Liver (tissue), 3 donors: ENCODE measurements around the gene TMEM218.

Experiments used
- FOXA1 ChIP-seq: IDR thresholded peaks from 2 replicates; pipeline ENCODE4 v1.6.1; 2016; ENCODE audit warnings: antibody characterized with exemption
- GABPA ChIP-seq, 2 donors: IDR thresholded peaks in 1 of 2; conservative IDR thresholded peaks in 1 of 2; 2 replicates each; pipeline ENCODE4 v1.6.1; 2016; ENCODE audit warnings: antibody characterized with exemption in 2 of 2, mild to moderate bottlenecking in 1 of 2, moderate library complexity in 1 of 2
- JUND ChIP-seq, 2 donors: IDR thresholded peaks; 2 replicates each; pipeline ENCODE4 v1.6.1; 2016; ENCODE audit warnings: antibody characterized with exemption in 2 of 2
- TAF1 ChIP-seq: conservative IDR thresholded peaks from 2 replicates; pipeline ENCODE4 v1.6.1; 2016; ENCODE audit warnings: antibody characterized with exemption, mild to moderate bottlenecking
- TF ChIP-seq, protein P1 (sequence below): fragments of 150-350 bp; IDR thresholded peaks from 2 replicates; pipeline ENCODE4 v1.5.1; 2017; ENCODE audit warnings: improper control_type of control experiment, low read depth, low read length; ENCODE audit not compliant: missing input control
- TF ChIP-seq, protein P2 (sequence below): IDR thresholded peaks from 2 replicates; pipeline ENCODE4 v1.6.1; 2016; ENCODE audit warnings: antibody characterized with exemption, mild to moderate bottlenecking
- donor health status: healthy.
- donor health status: healthy.

DNA sequence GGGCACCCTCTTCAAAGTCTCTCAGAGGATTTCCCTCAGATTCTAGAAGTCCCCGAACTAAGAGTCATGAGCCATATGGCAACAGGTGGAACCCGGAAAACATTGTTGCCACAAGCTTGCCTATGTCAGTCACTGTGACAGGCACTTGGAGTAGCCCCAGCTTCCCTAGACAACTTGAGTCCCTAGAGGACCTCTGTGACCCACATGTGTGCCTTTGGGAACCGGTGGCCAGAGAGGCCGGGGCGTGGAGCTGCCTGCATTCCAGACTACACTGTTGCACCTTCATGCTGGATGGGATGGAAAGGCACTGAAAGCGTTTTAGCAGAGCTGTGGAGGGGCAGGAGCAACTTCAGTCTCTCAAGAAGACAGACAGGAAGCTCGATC lies 36.2 kb downstream of the TMEM218 start:
- TF ChIP-seq, protein P1, sequence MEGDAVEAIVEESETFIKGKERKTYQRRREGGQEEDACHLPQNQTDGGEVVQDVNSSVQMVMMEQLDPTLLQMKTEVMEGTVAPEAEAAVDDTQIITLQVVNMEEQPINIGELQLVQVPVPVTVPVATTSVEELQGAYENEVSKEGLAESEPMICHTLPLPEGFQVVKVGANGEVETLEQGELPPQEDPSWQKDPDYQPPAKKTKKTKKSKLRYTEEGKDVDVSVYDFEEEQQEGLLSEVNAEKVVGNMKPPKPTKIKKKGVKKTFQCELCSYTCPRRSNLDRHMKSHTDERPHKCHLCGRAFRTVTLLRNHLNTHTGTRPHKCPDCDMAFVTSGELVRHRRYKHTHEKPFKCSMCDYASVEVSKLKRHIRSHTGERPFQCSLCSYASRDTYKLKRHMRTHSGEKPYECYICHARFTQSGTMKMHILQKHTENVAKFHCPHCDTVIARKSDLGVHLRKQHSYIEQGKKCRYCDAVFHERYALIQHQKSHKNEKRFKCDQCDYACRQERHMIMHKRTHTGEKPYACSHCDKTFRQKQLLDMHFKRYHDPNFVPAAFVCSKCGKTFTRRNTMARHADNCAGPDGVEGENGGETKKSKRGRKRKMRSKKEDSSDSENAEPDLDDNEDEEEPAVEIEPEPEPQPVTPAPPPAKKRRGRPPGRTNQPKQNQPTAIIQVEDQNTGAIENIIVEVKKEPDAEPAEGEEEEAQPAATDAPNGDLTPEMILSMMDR = no peak
- TF ChIP-seq, protein P2, sequence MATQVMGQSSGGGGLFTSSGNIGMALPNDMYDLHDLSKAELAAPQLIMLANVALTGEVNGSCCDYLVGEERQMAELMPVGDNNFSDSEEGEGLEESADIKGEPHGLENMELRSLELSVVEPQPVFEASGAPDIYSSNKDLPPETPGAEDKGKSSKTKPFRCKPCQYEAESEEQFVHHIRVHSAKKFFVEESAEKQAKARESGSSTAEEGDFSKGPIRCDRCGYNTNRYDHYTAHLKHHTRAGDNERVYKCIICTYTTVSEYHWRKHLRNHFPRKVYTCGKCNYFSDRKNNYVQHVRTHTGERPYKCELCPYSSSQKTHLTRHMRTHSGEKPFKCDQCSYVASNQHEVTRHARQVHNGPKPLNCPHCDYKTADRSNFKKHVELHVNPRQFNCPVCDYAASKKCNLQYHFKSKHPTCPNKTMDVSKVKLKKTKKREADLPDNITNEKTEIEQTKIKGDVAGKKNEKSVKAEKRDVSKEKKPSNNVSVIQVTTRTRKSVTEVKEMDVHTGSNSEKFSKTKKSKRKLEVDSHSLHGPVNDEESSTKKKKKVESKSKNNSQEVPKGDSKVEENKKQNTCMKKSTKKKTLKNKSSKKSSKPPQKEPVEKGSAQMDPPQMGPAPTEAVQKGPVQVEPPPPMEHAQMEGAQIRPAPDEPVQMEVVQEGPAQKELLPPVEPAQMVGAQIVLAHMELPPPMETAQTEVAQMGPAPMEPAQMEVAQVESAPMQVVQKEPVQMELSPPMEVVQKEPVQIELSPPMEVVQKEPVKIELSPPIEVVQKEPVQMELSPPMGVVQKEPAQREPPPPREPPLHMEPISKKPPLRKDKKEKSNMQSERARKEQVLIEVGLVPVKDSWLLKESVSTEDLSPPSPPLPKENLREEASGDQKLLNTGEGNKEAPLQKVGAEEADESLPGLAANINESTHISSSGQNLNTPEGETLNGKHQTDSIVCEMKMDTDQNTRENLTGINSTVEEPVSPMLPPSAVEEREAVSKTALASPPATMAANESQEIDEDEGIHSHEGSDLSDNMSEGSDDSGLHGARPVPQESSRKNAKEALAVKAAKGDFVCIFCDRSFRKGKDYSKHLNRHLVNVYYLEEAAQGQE = no peak
- TF ChIP-seq JUND (IDR thresholded peaks at IDR 0.05) (no peak), TAF1 (no peak), GABPA (IDR thresholded peaks at IDR 0.05 in 1 of 2, conservative IDR thresholded peaks at IDR 0.05 in 1 of 2) (no peak), FOXA1 (no peak)
